KMS-11 (cell line): ENCODE results near the gene TRAK1.

ENCODE experiments used
- H2AFZ ChIP-seq: fragments of 200-600 bp; sonication (generic); 2 replicates; pipeline ENCODE4 v1.6.1; 2016; ENCODE audit warnings: antibody characterized with exemption, mixed run types, low read depth
- H3K27ac ChIP-seq: fragments of 200-600 bp; sonication (generic); 2 replicates; pipeline ENCODE4 v1.6.1; 2016; ENCODE audit warnings: mild to moderate bottlenecking, mixed run types
- H3K27me3 ChIP-seq: fragments of 200-600 bp; sonication (generic); 2 replicates; pipeline ENCODE4 v1.6.1; 2017; ENCODE audit warnings: mild to moderate bottlenecking, low read depth, mixed run types, moderate library complexity; ENCODE audit not compliant: insufficient read depth
- H3K36me3 ChIP-seq: fragments of 200-600 bp; sonication (generic); 2 replicates; pipeline ENCODE4 v1.6.1; 2017; ENCODE audit warnings: mild to moderate bottlenecking, mixed run types; ENCODE audit not compliant: insufficient read depth
- H3K4me1 ChIP-seq: fragments of 200-600 bp; sonication (generic); 2 replicates; pipeline ENCODE4 v1.6.1; 2016; ENCODE audit warnings: mild to moderate bottlenecking, low read depth, mixed run types; ENCODE audit not compliant: poor library complexity, severe bottlenecking
- H3K4me2 ChIP-seq: fragments of 200-600 bp; sonication (generic); 2 replicates; pipeline ENCODE4 v1.7.0; 2016; ENCODE audit warnings: mild to moderate bottlenecking, mixed run types
- H3K4me3 ChIP-seq: fragments of 200-600 bp; sonication (generic); IDR thresholded peaks from 2 replicates; pipeline ENCODE4 v1.6.1; 2017; ENCODE audit warnings: low read depth, low read length, mixed read lengths; ENCODE audit not compliant: insufficient read depth
- H3K79me2 ChIP-seq: fragments of 200-600 bp; sonication (generic); 2 replicates; pipeline ENCODE4 v1.6.1; 2016; ENCODE audit warnings: low read depth, mixed run types; ENCODE audit not compliant: insufficient read depth
- H3K9ac ChIP-seq: fragments of 200-600 bp; sonication (generic); 2 replicates; pipeline ENCODE4 v1.6.1; 2016; ENCODE audit warnings: mild to moderate bottlenecking, mixed run types
- H4K20me1 ChIP-seq: fragments of 200-600 bp; sonication (generic); 2 replicates; pipeline ENCODE4 v1.6.1; 2016; ENCODE audit warnings: mild to moderate bottlenecking, mixed run types; ENCODE audit not compliant: insufficient read depth
- CTCF ChIP-seq: fragments of 200-600 bp; sonication (generic); conservative IDR thresholded peaks from 2 replicates; pipeline ENCODE4 v1.6.1; 2017; ENCODE audit warnings: low read depth, mild to moderate bottlenecking, antibody characterized with exemption, low read length, moderate library complexity, mixed read lengths

The TRAK1 gene

GRCh38 chr3:42179110-42179725, 88.1 kb downstream of the TRAK1 start:
- Histone ChIP-seq H4K20me1 (no peaks in the 10 kb centered on the region), H3K4me1 (no peaks in the 10 kb centered on the region), H3K27ac (no peak overlapping the region), H3K4me2 (no peak overlapping the region), H3K36me3 (no peaks in the 10 kb centered on the region), H3K79me2 (no peaks in the 10 kb centered on the region), H3K27me3 (no peaks in the 10 kb centered on the region), H3K4me3 (no peak overlapping the region), H2AFZ (no peak overlapping the region), H3K9ac (no peak overlapping the region)
- no peak for TF ChIP-seq CTCF

- H3K4me2 ChIP-seq = no peak overlapping the region
Measured at GRCh38 chr3:42180901-42181300, 89.7 kb downstream of the TRAK1 start.

GRCh38 chr3:42182555-42182954, 91.4 kb downstream of the TRAK1 start:
- no peak overlapping the region for H3K27ac ChIP-seq
- H3K36me3 ChIP-seq = no peaks in the 10 kb centered on the region
- no peak overlapping the region for H3K4me2 ChIP-seq
- TF ChIP-seq CTCF = no peak
- no peaks in the 10 kb centered on the region for H4K20me1 ChIP-seq
- H3K79me2 ChIP-seq = no peaks in the 10 kb centered on the region
- no peaks in the 10 kb centered on the region for H3K27me3 ChIP-seq
- no peak overlapping the region for H3K4me3 ChIP-seq
- no peak overlapping the region for H3K9ac ChIP-seq
- H2AFZ ChIP-seq = no peak overlapping the region
- no peaks in the 10 kb centered on the region for H3K4me1 ChIP-seq

More at GRCh38 chr3:42180901-42181300, 89.7 kb downstream of the TRAK1 start:
- Histone ChIP-seq H3K4me3 (no peak overlapping the region), H2AFZ (no peak overlapping the region), H3K27me3 (no peaks in the 10 kb centered on the region), H3K36me3 (no peaks in the 10 kb centered on the region), H3K9ac (no peak overlapping the region), H3K79me2 (no peaks in the 10 kb centered on the region), H3K4me1 (no peaks in the 10 kb centered on the region), H4K20me1 (no peaks in the 10 kb centered on the region), H3K27ac (no peak overlapping the region)
- TF ChIP-seq CTCF = no peak

- H4K20me1 ChIP-seq = no peaks in the 10 kb centered on the region
- H3K36me3 ChIP-seq = no peaks in the 10 kb centered on the region
- no peak overlapping the region for H3K27ac ChIP-seq
- no peak for TF ChIP-seq CTCF
- no peak overlapping the region for H2AFZ ChIP-seq
- H3K4me2 ChIP-seq = no peak overlapping the region
- H3K79me2 ChIP-seq = no peaks in the 10 kb centered on the region
- no peak overlapping the region for H3K4me3 ChIP-seq
- H3K4me1 ChIP-seq = peaks cover under 1% of the 10 kb centered on the region
- no peak overlapping the region for H3K9ac ChIP-seq
- H3K27me3 ChIP-seq = no peaks in the 10 kb centered on the region
Measured at GRCh38 chr3:42183991-42184632, 93.0 kb downstream of the TRAK1 start.
